GM18498 (cell line): ENCODE measurements around the gene ZFHX3.

ENCODE experiments used
- ATAC-seq: cut with Tn5 transposase; IDR thresholded peaks from one replicate; pipeline ENCODE4 v1.9.1; 2021; ENCODE audit warnings: mild to moderate bottlenecking, moderate library complexity; ENCODE audit not compliant: unreplicated experiment

Gene ZFHX3

GRCh38 chr16:73057291-73058210, 9.6 kb upstream of the ZFHX3 start:
- peak; percentile 61 for ATAC-seq

GRCh38 chr16:73056921-73057290, 9.0 kb upstream of the ZFHX3 start:
- no peak for ATAC-seq

- ATAC-seq = no peak
Observed at GRCh38 chr16:73056448-73056847, 8.5 kb upstream of the ZFHX3 start.

- no peak for ATAC-seq
Observed at GRCh38 chr16:73054813-73055482, 7.0 kb upstream of the ZFHX3 start.

- no peak for ATAC-seq
Observed at GRCh38 chr16:73054498-73054812, 6.5 kb upstream of the ZFHX3 start.

- no peak for ATAC-seq
Observed at GRCh38 chr16:73054125-73054484, 6.2 kb upstream of the ZFHX3 start.

- no peak for ATAC-seq
Observed at GRCh38 chr16:73053364-73054124, 5.6 kb upstream of the ZFHX3 start.

GRCh38 chr16:73053038-73053363, 5.1 kb upstream of the ZFHX3 start:
- no peak for ATAC-seq

- ATAC-seq = no peak
Observed at GRCh38 chr16:73052576-73052975, 4.6 kb upstream of the ZFHX3 start.

GRCh38 chr16:73051961-73052360, 4.0 kb upstream of the ZFHX3 start:
- ATAC-seq = no peak

- no peak for ATAC-seq
Observed at GRCh38 chr16:73051226-73051625, 3.3 kb upstream of the ZFHX3 start.

- no peak for ATAC-seq
Observed at GRCh38 chr16:73050201-73051099, 2.5 kb upstream of the ZFHX3 start.

GRCh38 chr16:73049511-73049910, 1.6 kb upstream of the ZFHX3 start:
- ATAC-seq = no peak

- ATAC-seq = no peak
Observed at GRCh38 chr16:73049091-73049490, 1.2 kb upstream of the ZFHX3 start.

- ATAC-seq = peak; percentile 7
Observed at GRCh38 chr16:73048292-73049080, 558 bp upstream of the ZFHX3 start.

- no peak for ATAC-seq
Observed at GRCh38 chr16:73047221-73047535, 750 bp downstream of the ZFHX3 start.

- no peak for ATAC-seq
Observed at GRCh38 chr16:73046849-73047214, 1.1 kb downstream of the ZFHX3 start.

GRCh38 chr16:73046202-73046848, 1.6 kb downstream of the ZFHX3 start:
- ATAC-seq = no peak

- ATAC-seq = no peak
Observed at GRCh38 chr16:73043828-73044467, 4.0 kb downstream of the ZFHX3 start.
